ENCODE data around the gene CDC25B. TPM values are rescaled to one million over a fixed set of nuclear protein-coding genes. Genes with fewer than 3 reads are reported as not detected.
A peak's percentile ranks its signal among the peaks of the same experiment; 100 is the strongest.

Gene CDC25B
- 10 to 100 TPM; 24.0 to 24.2 TPM for total RNA-seq
- long read RNA-seq, donor 1, partial matches to known transcripts, result 4 of 5 reads
- long read RNA-seq, donor 1, other reads (novel, unspliced or antisense), result 1 of 5 reads
- long read RNA-seq, donor 2, transcript CDC25B-201 (16 exons, 3,597 nt), result major isoform, 6 of 28 reads
- long read RNA-seq, donor 2, partial matches to known transcripts, result 13 of 28 reads
- long read RNA-seq, donor 2, other reads (novel, unspliced or antisense), result 6 of 28 reads

- intact Hi-C loops (cut with DNase I), result no loop called here
- peak; percentile 99 for DNase-seq (ENCODE audit: low spot score)
Observed at GRCh38 chr20:3795511-3796468, at the start of gene CDC25B. TSS of gene CDC25B (plus strand) at chr20:3796310. CDS start at chr20:3796532, 222 bp downstream.

GRCh38 chr20:3747471-3747870 lies 48.6 kb upstream of the CDC25B start:
- DNase-seq (ENCODE audit: low spot score), result no peak
- intact Hi-C loops (cut with DNase I), result no loop called here

- DNase-seq (ENCODE audit: low spot score), result no peak
- intact Hi-C loops (cut with DNase I), result no loop called here
Observed at GRCh38 chr20:3748073-3748472, 48.0 kb upstream of the CDC25B start.

- intact Hi-C loops (cut with DNase I), result no loop called here
- no peak for DNase-seq (ENCODE audit: low spot score)
Observed at GRCh38 chr20:3749087-3749688, 46.9 kb upstream of the CDC25B start.

GRCh38 chr20:3749689-3750531 lies 46.2 kb upstream of the CDC25B start:
- intact Hi-C loops (cut with DNase I), result loop anchor here in 1 of 2 donors (2.0 kb wide), 1 partner anchor 73 kb away; no protein-coding TSS in a partner anchor

GRCh38 chr20:3751305-3751674 lies 44.8 kb upstream of the CDC25B start:
- no peak for DNase-seq (ENCODE audit: low spot score)
- intact Hi-C loops (cut with DNase I), result loop anchor here in 1 of 2 donors (2.0 kb wide), 1 partner anchor 74 kb away; no protein-coding TSS in a partner anchor

More at GRCh38 chr20:3749689-3750531, 46.2 kb upstream of the CDC25B start:
- DNase-seq (ENCODE audit: low spot score), result no peak

GRCh38 chr20:3751675-3752385 lies 44.3 kb upstream of the CDC25B start:
- intact Hi-C loops (cut with DNase I), result loop anchor here in 1 of 2 donors (2.0 kb wide), 1 partner anchor 75 kb away; no protein-coding TSS in a partner anchor

GRCh38 chr20:3752386-3752759 lies 43.7 kb upstream of the CDC25B start:
- intact Hi-C loops (cut with DNase I), result no loop called here
- no peak for DNase-seq (ENCODE audit: low spot score)

More at GRCh38 chr20:3751675-3752385, 44.3 kb upstream of the CDC25B start:
- peak; percentile 87 for DNase-seq (ENCODE audit: low spot score)

GRCh38 chr20:3753098-3753497 lies 43.0 kb upstream of the CDC25B start:
- intact Hi-C loops (cut with DNase I), result no loop called here
- no peak for DNase-seq (ENCODE audit: low spot score)

- intact Hi-C loops (cut with DNase I), result no loop called here
- DNase-seq (ENCODE audit: low spot score), result no peak
Observed at GRCh38 chr20:3753501-3754275, 42.4 kb upstream of the CDC25B start.

- DNase-seq (ENCODE audit: low spot score), result no peak
- intact Hi-C loops (cut with DNase I), result no loop called here
Observed at GRCh38 chr20:3754276-3754630, 41.9 kb upstream of the CDC25B start.

- peak; percentile 79 for DNase-seq (ENCODE audit: low spot score)
- intact Hi-C loops (cut with DNase I), result no loop called here
Observed at GRCh38 chr20:3755269-3755668, 40.8 kb upstream of the CDC25B start.

- DNase-seq (ENCODE audit: low spot score), result peak; percentile 58
- intact Hi-C loops (cut with DNase I), result no loop called here
Observed at GRCh38 chr20:3755814-3756480, 40.2 kb upstream of the CDC25B start.

- intact Hi-C loops (cut with DNase I), result no loop called here
- DNase-seq (ENCODE audit: low spot score), result no peak
Observed at GRCh38 chr20:3757268-3757667, 38.8 kb upstream of the CDC25B start.

GRCh38 chr20:3758566-3758965 lies 37.5 kb upstream of the CDC25B start:
- intact Hi-C loops (cut with DNase I), result no loop called here
- peak; percentile 75 for DNase-seq (ENCODE audit: low spot score)

GRCh38 chr20:3759316-3759823 lies 36.7 kb upstream of the CDC25B start:
- intact Hi-C loops (cut with DNase I), result no loop called here

GRCh38 chr20:3759884-3760283 lies 36.2 kb upstream of the CDC25B start:
- intact Hi-C loops (cut with DNase I), result no loop called here
- DNase-seq (ENCODE audit: low spot score), result peak; percentile 72

More at GRCh38 chr20:3759316-3759823, 36.7 kb upstream of the CDC25B start:
- DNase-seq (ENCODE audit: low spot score), result peak; percentile 67

Measured in posterior vena cava (tissue), 2 donors.